Esophagus muscularis mucosa (tissue), 4 donors: ENCODE data around the gene TMEM117. TPM values are rescaled to one million over a fixed set of nuclear protein-coding genes. Genes with fewer than 3 reads are reported as not detected.

Experiments
- DNase-seq: peaks from one replicate; pipeline ENCODE4 v3.0.0-alpha.2; 2017; ENCODE audit errors: extremely low spot score
- H3K27ac ChIP-seq, 4 donors: fragments of 200-600 bp; sonication (generic); replicated peaks in 1 of 4; 1 replicate in 3 of 4; 2 replicates in 1 of 4; pipeline ENCODE4 v1.5.1; 2016 to 2019; ENCODE audit warnings: mild to moderate bottlenecking in 1 of 4
- H3K27me3 ChIP-seq, 4 donors: fragments of 200-600 bp; sonication (generic); one replicate each; pipeline versions ENCODE4 v1.5.1 to v1.6.0; 2016 to 2019
- H3K36me3 ChIP-seq, 4 donors: fragments of 200-600 bp; sonication (generic); one replicate each; pipeline ENCODE4 v1.5.1; 2016 to 2019
- H3K4me1 ChIP-seq, 4 donors: fragments of 200-600 bp; sonication (generic); one replicate each; pipeline ENCODE4 v1.5.1; 2016 to 2019
- H3K4me3 ChIP-seq, 4 donors: fragments of 200-600 bp; sonication (generic); 1 replicate in 2 of 4; 2 replicates in 2 of 4; pipeline ENCODE4 v1.5.1; 2016 to 2019; ENCODE audit warnings: mild to moderate bottlenecking in 4 of 4, moderate library complexity in 1 of 4
- H3K9me3 ChIP-seq, 4 donors: fragments of 200-600 bp; sonication (generic); 1 replicate in 3 of 4; 2 replicates in 1 of 4; pipeline ENCODE4 v1.5.1; 2016 to 2019
- EP300 ChIP-seq: sonication (generic); formaldehyde crosslinking; IDR thresholded peaks from one replicate; pipeline ENCODE4 v1.6.1; 2017; ENCODE audit warnings: antibody characterized with exemption
- POLR2A ChIP-seq: fragments of 450-650 bp; IDR thresholded peaks from one replicate; pipeline ENCODE4 v1.6.1; 2017; ENCODE audit warnings: antibody characterized with exemption, moderate library complexity, mild to moderate bottlenecking, low read depth
- POLR2AphosphoS5 ChIP-seq, 2 donors: sonication (generic); formaldehyde crosslinking; IDR thresholded peaks; one replicate each; pipeline ENCODE4 v1.6.1; 2017; ENCODE audit warnings: antibody characterized with exemption in 2 of 2
- WGBS: methylation state at CpG from one replicate; pipeline ENCODE4 v1.1.5; 2018; 5-methylcytosine and 5-hydroxymethylcytosine counted together
- intact Hi-C: fragments of 100-400 bp; cut with DNase I; formaldehyde crosslinking; loops from one replicate; pipeline ENCODE4 v1.15.1; 2023
- total RNA-seq, 4 donors: library from RNA; depleted of rRNA; stranded (reverse); fragments of >200 nt; gene quantifications; one replicate each; pipeline versions ENCODE4 v1.1.0 to v1.2.1, GENCODE V29; 2016
- TF ChIP-seq, protein P1 (sequence below), 3 experiments: fragments of 200-600 bp in 2 of 3; fragments of 450-650 bp in 1 of 3; sonication (generic) in 2 of 3; IDR thresholded peaks; one replicate each; pipeline ENCODE4 v1.5.1; 2017 to 2019; ENCODE audit warnings: antibody characterized with exemption in 3 of 3, mild to moderate bottlenecking in 2 of 3, moderate library complexity in 1 of 3

Gene TMEM117
- total RNA-seq, 4 donors from 2014 or later = 11.2 to 18.7 (median 12.8) TPM

DNA sequence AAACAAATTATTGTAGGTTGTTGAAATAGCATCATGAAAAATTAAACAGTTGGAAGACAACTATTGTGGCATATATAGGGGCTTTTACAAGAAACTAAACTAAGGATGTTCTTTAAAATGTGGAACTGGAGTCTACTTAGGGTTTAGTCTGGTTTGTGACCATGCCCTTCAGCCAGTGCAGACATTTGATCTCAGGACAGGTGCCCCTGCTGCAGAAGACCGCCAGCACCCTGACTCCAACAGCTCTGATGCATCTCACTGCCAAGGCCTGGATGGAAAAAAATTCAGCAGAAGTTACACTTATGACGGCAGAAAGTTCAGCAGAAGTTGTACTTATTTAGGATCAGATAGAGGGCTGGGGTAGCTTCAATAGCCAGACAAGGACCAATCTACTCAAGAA is 51.5 kb downstream of the TMEM117 start:
- no peak for TF ChIP-seq EP300
- TF ChIP-seq POLR2AphosphoS5 (IDR thresholded peaks at IDR 0.05) = no peak
- TF ChIP-seq, protein P1, sequence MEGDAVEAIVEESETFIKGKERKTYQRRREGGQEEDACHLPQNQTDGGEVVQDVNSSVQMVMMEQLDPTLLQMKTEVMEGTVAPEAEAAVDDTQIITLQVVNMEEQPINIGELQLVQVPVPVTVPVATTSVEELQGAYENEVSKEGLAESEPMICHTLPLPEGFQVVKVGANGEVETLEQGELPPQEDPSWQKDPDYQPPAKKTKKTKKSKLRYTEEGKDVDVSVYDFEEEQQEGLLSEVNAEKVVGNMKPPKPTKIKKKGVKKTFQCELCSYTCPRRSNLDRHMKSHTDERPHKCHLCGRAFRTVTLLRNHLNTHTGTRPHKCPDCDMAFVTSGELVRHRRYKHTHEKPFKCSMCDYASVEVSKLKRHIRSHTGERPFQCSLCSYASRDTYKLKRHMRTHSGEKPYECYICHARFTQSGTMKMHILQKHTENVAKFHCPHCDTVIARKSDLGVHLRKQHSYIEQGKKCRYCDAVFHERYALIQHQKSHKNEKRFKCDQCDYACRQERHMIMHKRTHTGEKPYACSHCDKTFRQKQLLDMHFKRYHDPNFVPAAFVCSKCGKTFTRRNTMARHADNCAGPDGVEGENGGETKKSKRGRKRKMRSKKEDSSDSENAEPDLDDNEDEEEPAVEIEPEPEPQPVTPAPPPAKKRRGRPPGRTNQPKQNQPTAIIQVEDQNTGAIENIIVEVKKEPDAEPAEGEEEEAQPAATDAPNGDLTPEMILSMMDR (IDR thresholded peaks at IDR 0.05) = no peak
- no peak for TF ChIP-seq POLR2A
- H3K27me3 ChIP-seq = no peaks in the 10 kb centered on the region
- 94% methylated on average over 2 of the region's 2 CpGs for WGBS
- no peak overlapping the region for H3K27ac ChIP-seq
- no peak for DNase-seq
- no peak overlapping the region for H3K4me3 ChIP-seq
- no peaks in the 10 kb centered on the region for H3K36me3 ChIP-seq
- intact Hi-C loops = loop anchor here (10.0 kb wide), 1 partner anchor 83 kb away; the partner anchor contains the start of gene TWF1
- H3K4me1 ChIP-seq = no peaks in the 10 kb centered on the region
- H3K9me3 ChIP-seq = no peaks in the 10 kb centered on the region

DNA sequence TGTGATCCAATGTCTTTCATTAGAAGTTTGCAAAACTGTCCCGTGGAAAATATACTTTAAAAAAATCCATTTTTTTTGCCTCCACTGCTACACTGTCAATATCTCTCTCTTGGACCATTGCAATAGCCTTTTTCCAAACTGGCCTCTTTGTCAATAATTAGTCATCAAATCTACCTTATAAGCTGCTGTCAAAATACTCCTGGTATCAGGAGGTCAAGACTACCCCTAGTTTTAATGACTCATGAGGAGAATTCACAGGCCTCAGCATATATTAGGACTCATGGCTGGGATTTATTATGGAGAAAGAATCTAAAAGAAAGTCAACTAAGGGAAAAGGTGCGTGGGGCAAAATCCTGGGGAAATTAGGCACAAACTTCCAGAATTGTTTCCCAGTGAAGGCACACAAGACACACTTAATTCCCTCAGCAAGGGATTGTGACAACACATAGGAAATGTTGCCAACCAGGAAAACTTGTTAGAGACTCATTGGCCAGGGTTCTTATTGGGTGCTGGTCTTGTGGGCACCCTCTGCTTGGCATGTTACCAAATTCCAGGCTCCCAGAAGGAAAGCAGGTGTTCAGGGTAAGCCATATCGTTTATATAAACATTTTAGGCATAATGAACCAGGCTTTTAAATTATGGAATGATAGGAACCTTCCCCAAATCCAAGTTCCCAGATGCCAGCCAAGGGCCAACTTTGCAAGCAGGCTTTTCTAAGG is 56.1 kb downstream of the TMEM117 start:
- intact Hi-C loops = no loop called here
- no peaks in the 10 kb centered on the region for H3K36me3 ChIP-seq
- no peak overlapping the region for H3K4me3 ChIP-seq
- WGBS = 75% methylated on average over 3 of the region's 3 CpGs
- no peaks in the 10 kb centered on the region for H3K4me1 ChIP-seq
- TF ChIP-seq EP300 (no peak), POLR2AphosphoS5 (IDR thresholded peaks at IDR 0.05) (no peak), POLR2A (no peak)
- TF ChIP-seq, protein P1 (IDR thresholded peaks at IDR 0.05) = no peak
- DNase-seq = no peak
- no peaks in the 10 kb centered on the region for H3K9me3 ChIP-seq
- H3K27me3 ChIP-seq = no peaks in the 10 kb centered on the region
- H3K27ac ChIP-seq = no peak overlapping the region

DNA sequence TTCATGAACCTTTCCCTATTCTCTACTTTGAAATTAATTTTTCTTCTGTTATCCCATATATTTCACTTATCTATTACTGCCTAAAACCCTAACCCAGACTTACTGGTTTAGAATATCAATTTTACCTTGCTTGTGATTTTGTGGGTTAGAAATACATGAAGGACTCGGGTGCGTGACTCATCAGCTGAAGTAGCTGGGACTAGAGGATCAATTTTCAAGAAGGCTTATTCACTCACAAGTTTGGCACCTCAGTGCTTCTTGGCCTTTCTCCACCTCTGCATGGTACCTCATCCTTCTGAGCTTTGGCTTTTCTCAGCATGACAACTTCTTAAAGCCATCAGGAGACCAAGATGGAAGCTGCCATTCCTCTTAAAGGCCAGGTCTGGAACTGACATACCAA is 57.8 kb downstream of the TMEM117 start:
- H3K27me3 ChIP-seq = no peaks in the 10 kb centered on the region
- TF ChIP-seq EP300 (no peak), POLR2AphosphoS5 (IDR thresholded peaks at IDR 0.05) (no peak), POLR2A (no peak)
- TF ChIP-seq, protein P1 (IDR thresholded peaks at IDR 0.05) = no peak
- no peaks in the 10 kb centered on the region for H3K4me1 ChIP-seq
- 95% methylated on average over 2 of the region's 2 CpGs for WGBS
- H3K36me3 ChIP-seq = no peaks in the 10 kb centered on the region
- DNase-seq = no peak
- no peak overlapping the region for H3K27ac ChIP-seq
- intact Hi-C loops = no loop called here
- H3K4me3 ChIP-seq = no peak overlapping the region
- H3K9me3 ChIP-seq = no peaks in the 10 kb centered on the region

DNA sequence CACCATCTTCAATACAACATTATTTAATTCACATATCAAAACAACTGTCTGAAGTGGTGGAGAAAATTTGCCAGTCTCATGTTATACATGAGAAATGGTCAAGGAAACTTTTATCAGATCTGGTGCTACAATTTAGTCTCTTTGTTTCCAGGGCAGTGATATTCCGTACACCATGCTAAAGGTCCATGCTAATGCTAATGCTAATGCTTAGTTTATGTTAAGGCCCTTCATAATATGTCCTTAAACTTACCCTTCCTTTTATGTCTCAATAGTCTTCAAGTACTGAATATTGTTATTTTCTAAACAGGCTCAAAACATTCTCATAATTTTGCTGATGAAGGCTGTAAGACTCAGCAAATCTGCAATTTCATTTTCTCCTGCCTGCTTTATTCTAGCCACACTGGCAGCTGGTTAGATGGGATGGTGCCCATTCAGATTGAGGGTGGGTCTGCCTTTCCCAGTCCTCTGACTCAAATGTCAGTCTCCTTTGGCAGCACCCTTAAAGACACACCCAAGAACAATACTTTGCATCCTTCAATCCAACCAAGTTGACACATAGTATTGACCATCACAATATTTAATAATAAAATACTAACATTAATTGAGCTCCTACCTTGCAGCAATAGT is 59.8 kb downstream of the TMEM117 start:
- H3K9me3 ChIP-seq = no peaks in the 10 kb centered on the region
- 95% methylated on average over 1 of the region's 1 CpG for WGBS
- DNase-seq = no peak
- no peaks in the 10 kb centered on the region for H3K4me1 ChIP-seq
- TF ChIP-seq POLR2A (no peak), POLR2AphosphoS5 (IDR thresholded peaks at IDR 0.05) (no peak), EP300 (no peak)
- TF ChIP-seq, protein P1 (IDR thresholded peaks at IDR 0.05) = no peak
- no peak overlapping the region for H3K27ac ChIP-seq
- H3K27me3 ChIP-seq = no peaks in the 10 kb centered on the region
- intact Hi-C loops = no loop called here
- H3K36me3 ChIP-seq = no peaks in the 10 kb centered on the region
- H3K4me3 ChIP-seq = no peak overlapping the region
